GM12891 (cell line): ENCODE measurements around the gene ALKBH1. TPM values are rescaled to one million over a fixed set of nuclear protein-coding genes. Genes with fewer than 3 reads are reported as not detected.
"Not testable (repeated sequence)": the region's sequence is repeated elsewhere in the genome, so short reads cannot be mapped to it uniquely, and the experiment has no call there.

Source experiments
- DNase-seq: peaks from one replicate; pipeline ENCODE4 v3.0.0; 2011; ENCODE audit warnings: low spot score; ENCODE audit not compliant: insufficient read length
- FAIRE-seq: peaks from 2 replicates; lab custom pipeline; 2011; peaks lifted over from hg19 to GRCh38; lab: Jason Lieb, UNC
- PAX5 ChIP-seq: IDR thresholded peaks from 2 replicates; pipeline ENCODE4 v1.6.1; 2011; ENCODE audit warnings: low read length, moderate library complexity, mild to moderate bottlenecking; ENCODE audit not compliant: insufficient read depth, severe bottlenecking
- POLR2A ChIP-seq: IDR thresholded peaks from 2 replicates; pipeline ENCODE4 v1.6.1; 2011; ENCODE audit warnings: low read depth, low read length, control low read depth
- POLR2AphosphoS5 ChIP-seq: IDR thresholded peaks from 2 replicates; pipeline ENCODE4 v1.6.1; 2011; ENCODE audit warnings: low read depth, low read length, control low read depth
- POU2F2 ChIP-seq: IDR thresholded peaks from 2 replicates; pipeline ENCODE4 v1.6.1; 2011; ENCODE audit warnings: low read depth, mild to moderate bottlenecking, control low read depth, low read length, moderate library complexity
- SPI1 ChIP-seq: IDR thresholded peaks from 2 replicates; pipeline ENCODE4 v1.6.1; 2011; ENCODE audit warnings: low read depth, low read length, control low read depth
- TAF1 ChIP-seq: IDR thresholded peaks from 2 replicates; pipeline ENCODE4 v1.6.1; 2011; ENCODE audit warnings: low read depth, low read length, control low read depth
- polyA plus RNA-seq: library from polyadenylated mRNA; unstranded; fragments of >200 nt; gene quantifications from one replicate; pipeline ENCODE4 v1.2.1, GENCODE V29; 2012; ENCODE audit warnings: low read depth, missing spikeins, inconsistent platforms; ENCODE audit not compliant: missing spikeins

Gene ALKBH1, protein sequence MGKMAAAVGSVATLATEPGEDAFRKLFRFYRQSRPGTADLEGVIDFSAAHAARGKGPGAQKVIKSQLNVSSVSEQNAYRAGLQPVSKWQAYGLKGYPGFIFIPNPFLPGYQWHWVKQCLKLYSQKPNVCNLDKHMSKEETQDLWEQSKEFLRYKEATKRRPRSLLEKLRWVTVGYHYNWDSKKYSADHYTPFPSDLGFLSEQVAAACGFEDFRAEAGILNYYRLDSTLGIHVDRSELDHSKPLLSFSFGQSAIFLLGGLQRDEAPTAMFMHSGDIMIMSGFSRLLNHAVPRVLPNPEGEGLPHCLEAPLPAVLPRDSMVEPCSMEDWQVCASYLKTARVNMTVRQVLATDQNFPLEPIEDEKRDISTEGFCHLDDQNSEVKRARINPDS
- 7.7 TPM for polyA plus RNA-seq

DNA sequence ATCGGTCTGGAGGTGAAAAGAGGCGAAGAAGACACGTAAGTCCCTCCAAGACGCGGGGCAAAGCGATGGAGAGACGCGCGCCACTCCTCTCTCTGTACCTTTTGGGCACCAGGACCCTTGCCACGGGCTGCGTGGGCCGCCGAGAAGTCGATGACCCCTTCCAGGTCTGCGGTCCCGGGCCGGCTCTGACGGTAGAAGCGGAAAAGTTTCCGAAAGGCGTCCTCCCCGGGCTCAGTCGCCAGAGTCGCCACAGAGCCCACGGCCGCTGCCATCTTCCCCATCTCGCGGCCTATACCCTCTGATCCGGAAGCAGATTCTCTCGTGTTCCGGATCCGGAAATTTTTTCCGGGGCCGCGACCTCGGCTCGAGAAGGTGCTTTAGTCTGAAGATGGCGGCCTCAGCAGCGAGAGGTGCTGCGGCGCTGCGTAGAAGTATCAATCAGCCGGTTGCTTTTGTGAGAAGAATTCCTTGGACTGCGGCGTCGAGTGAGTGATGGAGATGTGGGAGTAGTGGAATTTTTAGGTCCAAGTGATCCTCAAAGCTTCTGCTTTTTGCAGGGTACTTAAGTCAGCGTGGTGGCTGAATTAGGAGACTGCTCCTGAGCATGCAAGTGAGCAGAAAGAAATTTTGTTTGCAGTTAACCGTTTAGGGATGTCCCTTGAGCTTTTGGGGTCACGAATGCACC is at the start of gene ALKBH1, which contains the start of gene SLIRP:
Gene ALKBH1 (minus strand): TSS at position 300 of the 685 bp plus-strand sequence. CDS start 19 bp downstream, at position 281.
Gene SLIRP (plus strand): TSS at position 380 of the 685 bp plus-strand sequence. CDS start 9 bp downstream, at position 389.
- DNase-seq = peak; percentile 74
- FAIRE-seq = peak; percentile 82
- TF ChIP-seq TAF1 (peak; percentile 98), SPI1 (no peak), POU2F2 (peak; percentile 75), POLR2A (peak; percentile 98), PAX5 (no peak), POLR2AphosphoS5 (peak; percentile 98)

DNA sequence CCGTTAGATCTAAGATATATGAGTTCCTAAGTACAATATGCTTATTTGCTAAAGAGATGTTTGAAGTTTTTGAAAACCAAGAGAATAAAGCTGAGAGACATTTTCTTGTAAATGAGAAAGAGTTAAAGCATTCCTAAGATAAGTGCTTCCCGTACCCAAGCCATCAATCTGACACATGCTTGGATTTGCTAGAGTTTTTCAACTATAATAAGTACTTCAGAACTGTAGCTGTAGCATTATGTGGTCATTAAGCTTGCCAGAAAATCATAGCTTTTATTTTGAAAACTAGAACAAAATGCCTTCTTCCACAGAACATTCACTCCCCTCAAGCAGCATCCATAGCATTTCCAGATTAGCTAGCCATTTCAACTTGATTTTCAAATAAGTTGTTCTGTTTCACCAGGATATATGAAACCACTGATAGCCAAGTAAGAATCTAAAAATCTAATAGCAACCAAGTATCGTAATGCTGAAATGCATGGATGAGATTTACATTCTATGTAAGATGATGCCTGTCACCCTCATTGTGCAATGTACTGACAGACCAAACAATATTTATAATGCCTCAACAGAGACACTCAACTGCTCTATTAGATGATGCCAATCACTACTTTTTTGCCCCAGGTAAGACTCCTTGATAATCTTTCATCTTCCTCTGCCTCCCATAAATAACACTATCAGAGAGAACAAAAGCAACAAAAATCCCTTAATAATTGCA is 45.1 kb upstream of the ALKBH1 start:
- FAIRE-seq (peak; percentile 62), DNase-seq (no peak)

DNA sequence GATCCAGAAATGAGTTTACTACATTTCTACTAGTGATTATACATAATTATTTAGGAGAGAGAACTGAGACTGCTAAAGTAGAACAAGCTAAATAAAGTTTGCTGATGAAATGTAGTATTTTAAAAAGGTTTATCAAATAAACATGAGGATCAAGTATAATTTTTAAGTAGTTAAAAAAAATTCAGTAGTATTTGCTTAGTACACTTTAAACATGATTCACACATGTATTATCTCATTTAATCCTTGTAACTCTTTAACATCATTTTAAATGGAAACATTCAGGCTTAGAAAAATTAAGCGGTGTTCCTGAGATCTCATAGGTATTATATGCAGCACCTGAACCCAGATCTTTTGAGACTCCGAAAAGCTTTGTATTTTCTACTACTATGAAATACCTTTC is 44.4 kb upstream of the ALKBH1 start:
- TF ChIP-seq TAF1 (no peak), POLR2A (no peak), POU2F2 (no peak), POLR2AphosphoS5 (no peak), SPI1 (no peak), PAX5 (no peak)
- FAIRE-seq = no peak
- no peak for DNase-seq

More for the DNA sequence above, 45.1 kb upstream of the ALKBH1 start:
- TF ChIP-seq TAF1 = no peak
- TF ChIP-seq POLR2AphosphoS5 = no peak
- TF ChIP-seq POLR2A = no peak
- no peak for TF ChIP-seq POU2F2
- no peak for TF ChIP-seq SPI1
- TF ChIP-seq PAX5 = no peak

DNA sequence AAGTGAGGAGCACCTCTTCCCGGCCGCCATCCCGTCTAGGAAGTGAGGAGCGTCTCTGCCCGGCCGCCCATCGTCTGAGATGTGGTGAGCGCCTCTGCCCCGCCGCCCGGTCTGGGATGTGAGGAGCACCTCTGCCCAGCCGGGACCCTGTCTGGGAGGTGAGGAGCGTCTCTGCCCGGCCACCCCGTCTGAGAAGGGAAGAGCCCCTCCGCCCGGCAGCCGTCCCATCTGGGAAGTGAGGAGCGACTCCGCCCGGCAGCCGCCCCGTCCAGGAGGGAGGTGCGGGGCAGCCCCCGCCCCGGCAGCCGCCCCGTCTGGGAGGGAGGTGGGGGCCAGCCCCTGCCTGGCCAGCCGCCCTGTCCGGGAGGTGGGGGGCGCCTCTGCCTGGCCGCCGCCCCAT is 39.6 kb upstream of the ALKBH1 start:
- FAIRE-seq, DNase-seq: not testable (repeated sequence)

DNA sequence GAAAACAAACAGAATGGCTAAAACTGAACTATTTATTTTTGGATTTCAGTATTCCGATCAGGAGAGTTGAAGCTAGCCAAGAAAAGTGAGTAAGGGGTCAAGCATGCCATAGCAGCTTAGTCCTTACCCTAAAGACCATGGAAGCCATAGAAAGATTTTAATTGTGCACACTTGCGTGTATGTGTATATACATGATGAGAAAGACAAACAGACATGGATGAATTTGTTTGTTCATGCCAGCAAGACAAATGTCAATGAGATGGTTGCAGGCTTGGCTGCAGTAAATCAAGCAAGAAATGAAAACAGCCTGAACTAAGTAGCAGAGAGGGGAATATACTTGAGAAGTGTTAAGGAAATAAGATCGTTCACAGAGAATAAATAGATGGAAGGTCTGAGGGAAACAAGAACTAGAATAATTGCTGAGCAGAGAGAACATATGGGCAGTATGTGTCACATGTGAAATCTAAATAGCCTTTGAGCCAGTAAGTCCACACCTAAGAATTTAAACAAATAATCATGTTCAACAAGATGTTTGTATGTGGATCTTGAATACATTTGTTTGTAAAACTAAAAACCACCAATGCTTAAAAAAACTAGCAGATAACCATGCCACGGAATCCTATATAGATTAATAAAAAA is 38.4 kb upstream of the ALKBH1 start:
- TF ChIP-seq POLR2A = no peak
- no peak for TF ChIP-seq POLR2AphosphoS5
- no peak for TF ChIP-seq SPI1
- TF ChIP-seq TAF1 = no peak
- no peak for TF ChIP-seq PAX5
- TF ChIP-seq POU2F2 = no peak
- DNase-seq = no peak
- FAIRE-seq = no peak

DNA sequence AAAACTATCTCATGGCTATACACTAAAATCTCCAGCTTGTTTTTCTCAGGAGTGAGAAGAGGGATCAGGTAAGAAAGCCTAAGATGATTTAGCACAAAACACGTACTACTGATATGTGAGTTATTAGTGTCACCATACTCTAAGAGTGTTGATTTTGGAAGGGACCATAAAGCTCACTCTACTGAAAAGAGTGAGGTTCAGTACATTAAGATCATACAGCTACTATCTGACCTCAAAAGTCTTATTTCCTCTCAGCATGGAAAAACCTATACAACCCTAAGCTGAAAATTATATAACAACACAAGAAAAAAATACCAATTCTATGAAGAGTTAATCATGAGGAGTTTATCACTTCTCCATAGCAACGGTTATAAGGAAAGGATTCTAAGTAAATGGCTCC is 33.6 kb upstream of the ALKBH1 start:
- no peak for TF ChIP-seq POLR2A
- TF ChIP-seq PAX5 = no peak
- no peak for TF ChIP-seq TAF1
- no peak for TF ChIP-seq POLR2AphosphoS5
- TF ChIP-seq SPI1 = no peak
- TF ChIP-seq POU2F2 = no peak
- FAIRE-seq = no peak
- DNase-seq = no peak

DNA sequence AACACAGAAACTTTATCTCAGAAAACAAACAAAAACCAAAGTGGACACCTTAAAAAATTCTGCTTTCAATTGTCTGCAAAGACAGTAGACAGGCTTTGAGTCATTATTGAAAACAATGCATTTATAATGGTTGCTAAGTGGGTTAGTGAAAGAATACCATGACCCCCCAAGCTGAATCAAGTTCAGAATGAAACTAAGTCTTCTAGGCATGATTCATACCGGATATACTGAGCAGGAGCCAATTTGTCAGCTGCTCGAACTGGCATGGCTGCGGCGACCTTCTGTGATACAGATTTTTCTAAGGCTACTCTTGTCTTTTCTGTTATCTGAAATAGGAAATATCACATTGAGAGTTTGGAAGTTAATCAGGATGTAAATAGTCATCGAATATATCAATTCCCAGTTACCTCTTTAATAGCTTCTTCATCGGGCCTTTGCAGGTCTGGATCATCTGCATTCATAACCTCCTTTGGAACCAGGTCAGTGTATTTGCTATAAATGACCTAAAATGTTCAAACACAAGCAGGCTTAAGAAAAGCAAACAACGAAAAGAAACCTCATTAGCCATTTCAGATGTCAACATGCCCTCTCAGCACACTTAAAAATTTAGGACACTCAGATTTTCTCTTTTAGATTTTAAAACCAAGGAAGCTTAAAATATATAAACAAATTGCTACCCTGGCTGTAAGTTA is 30.9 kb upstream of the ALKBH1 start:
- TF ChIP-seq TAF1 (no peak), POU2F2 (no peak), SPI1 (no peak), POLR2A (no peak), PAX5 (no peak), POLR2AphosphoS5 (no peak)
- FAIRE-seq = no peak

DNA sequence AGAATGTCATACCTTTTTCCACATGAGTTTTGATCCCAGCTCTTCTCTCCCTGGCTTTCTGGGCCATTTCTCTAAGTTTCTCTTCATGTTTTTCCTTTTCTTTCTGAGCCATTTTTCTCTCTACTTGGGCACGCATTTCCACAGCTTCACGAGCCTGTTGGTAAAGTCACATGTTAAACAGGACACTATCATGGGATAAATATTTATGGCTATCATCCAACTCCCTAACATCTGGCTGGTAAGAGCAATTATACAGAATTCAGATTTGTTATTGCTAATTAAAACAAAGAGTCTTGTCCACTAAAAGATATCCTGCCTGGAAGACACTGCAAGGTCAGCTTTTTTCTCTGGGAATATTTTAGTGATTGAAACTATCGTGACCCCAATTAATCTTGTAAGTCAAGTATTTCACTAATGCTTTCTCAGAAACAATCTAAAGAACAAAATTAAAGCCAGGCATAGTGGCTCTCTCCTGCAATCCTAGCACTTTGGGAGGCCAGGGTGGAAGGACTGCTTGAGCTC is 23.2 kb upstream of the ALKBH1 start:
- TF ChIP-seq POLR2A (no peak), POU2F2 (no peak)
- FAIRE-seq = no peak

More for the DNA sequence above, 30.9 kb upstream of the ALKBH1 start:
- no peak for DNase-seq

DNA sequence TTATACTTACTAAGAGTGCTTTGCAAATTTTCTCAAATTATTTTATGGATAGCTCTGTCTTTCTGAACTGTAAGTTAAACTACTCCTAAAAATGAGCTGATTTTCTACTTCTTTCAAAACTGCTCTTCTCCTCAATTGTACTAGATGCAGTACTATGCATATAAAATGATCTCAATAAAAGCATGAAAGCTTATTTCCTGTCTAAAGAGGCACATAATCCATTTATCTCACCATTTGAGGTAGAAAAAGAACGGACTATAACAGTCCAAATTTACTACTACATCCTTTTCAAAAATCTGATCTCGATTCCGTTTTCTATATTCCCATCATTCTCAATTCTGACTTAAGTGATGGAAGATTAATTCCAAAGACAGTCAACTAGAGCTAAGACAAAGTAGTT is 14.5 kb upstream of the ALKBH1 start:
- TF ChIP-seq TAF1 = no peak
- TF ChIP-seq PAX5 = no peak
- no peak for DNase-seq
- no peak for FAIRE-seq

More for the DNA sequence above, 23.2 kb upstream of the ALKBH1 start:
- DNase-seq = no peak
